Activated CD8-positive, alpha-beta memory T cell treated with anti-CD3 and anti-CD28 coated beads, Interleukin-2, amount 50 U/mL, for 4 hours (primary cell): ENCODE results near the gene KIAA1671.
A peak's percentile ranks its signal among the peaks of the same experiment; 100 is the strongest.

Source experiments
- DNase-seq: peaks from one replicate; pipeline ENCODE4 v3.0.0-alpha.2; 2020

Gene KIAA1671

DNA sequence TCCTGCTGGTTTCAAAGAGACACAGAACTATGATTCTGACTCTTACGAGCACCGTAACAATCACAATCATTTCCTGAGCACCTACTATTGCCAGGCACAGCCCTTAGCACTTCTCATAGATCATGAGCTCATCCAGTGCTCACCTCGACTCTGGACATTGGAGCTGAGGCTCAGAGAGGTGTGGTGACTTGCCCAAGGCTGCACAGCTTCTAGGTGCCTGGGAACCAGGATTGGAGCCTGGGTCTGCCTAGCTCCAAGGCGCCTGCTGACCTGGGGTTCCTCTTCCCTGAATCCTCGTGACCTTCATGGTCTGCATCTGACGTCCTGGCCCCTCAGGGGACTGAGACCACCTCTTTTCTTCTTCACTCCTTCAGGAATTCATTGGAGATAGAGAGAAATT lies 196.5 kb downstream of the KIAA1671 start:
- no peak for DNase-seq

DNA sequence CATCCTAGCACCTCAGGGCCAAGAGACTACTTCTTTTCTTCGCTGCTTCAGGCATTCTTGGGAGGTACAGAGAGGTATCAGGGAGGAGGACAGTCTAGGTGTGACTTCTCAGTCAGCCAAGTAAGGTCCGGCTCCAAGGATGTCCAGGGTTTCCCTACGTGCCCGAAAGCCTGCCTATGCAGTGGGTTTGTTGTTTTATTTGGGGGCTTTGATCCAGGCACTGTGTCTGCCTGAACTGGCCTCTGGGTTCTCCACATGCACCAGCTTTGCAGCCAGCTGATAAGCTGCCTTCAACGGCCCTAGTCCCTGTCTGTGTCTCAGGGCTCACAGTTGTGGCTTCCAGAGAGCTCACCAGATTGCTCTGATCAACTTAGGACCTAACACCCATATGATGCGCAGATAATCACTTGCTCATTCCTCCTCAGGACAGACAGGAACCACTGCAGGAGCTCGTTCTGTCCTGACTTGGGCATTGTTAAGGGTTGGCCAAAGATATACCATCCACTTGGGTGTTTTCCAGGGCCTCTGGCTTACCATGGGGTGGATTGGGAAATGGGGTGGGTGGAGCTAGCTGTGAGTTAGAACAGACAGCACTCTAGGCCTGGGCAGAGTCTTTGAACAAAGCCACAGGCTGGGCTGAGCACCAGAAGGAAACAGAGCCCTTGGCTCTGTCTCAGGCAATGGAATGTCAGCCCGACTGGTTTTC lies 201.6 kb downstream of the KIAA1671 start:
- no peak for DNase-seq

DNA sequence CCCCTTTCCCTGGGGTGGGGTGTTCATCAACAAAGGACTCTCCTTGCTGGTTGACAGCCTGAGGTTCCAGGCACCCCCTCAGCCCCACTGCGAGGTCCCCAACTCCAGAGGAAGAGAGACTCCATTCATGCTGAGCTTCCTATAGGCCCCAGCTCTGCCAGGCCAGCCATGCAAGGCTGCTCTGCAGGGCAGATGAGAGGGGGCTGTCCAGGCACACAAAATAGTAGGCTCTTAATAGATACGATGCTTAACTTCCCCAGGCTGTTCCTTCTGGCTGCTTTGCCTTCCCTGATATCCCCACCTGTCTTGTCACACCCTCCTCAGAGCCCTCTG lies 202.1 kb downstream of the KIAA1671 start:
- no peak for DNase-seq

DNA sequence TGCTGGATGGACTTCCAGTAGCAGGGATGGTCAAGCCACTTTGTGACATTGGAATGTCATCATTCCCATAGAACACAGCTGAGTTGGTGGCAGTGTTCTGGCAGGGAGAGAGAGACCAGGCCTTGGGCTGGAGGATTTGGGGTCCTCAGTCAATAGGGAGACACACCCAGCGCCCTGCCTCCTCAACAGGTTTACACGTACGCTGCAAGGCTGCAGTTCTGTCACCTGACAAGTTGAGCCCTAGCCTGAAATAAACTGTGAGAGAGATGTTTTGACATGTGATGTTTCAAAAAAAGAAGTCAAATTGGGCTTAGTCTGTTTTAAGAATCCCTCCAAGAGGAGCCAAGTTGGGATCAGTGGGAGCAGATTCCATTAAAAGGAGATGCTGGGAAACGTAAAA lies 204.2 kb downstream of the KIAA1671 start:
- no peak for DNase-seq

DNA sequence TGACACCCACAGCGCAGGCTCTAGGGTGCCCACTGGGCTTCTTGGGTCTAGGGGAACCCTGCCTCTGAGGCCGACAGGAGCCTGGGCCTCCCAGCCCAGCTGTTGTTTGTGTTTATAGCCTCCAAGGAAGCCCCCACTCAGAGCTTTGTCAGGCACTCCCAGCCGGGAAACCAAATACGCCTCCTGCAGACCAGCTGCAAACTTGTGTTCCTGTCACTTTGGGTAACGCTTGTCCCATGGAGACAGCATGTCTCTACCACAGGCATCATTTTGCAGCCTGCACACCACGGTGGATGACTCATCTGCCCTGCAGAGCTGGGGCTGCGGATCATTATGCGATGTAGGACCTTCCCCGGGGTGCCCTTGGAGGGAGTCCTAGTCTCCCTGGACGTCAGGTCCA lies 206.5 kb downstream of the KIAA1671 start:
- DNase-seq, result no peak

DNA sequence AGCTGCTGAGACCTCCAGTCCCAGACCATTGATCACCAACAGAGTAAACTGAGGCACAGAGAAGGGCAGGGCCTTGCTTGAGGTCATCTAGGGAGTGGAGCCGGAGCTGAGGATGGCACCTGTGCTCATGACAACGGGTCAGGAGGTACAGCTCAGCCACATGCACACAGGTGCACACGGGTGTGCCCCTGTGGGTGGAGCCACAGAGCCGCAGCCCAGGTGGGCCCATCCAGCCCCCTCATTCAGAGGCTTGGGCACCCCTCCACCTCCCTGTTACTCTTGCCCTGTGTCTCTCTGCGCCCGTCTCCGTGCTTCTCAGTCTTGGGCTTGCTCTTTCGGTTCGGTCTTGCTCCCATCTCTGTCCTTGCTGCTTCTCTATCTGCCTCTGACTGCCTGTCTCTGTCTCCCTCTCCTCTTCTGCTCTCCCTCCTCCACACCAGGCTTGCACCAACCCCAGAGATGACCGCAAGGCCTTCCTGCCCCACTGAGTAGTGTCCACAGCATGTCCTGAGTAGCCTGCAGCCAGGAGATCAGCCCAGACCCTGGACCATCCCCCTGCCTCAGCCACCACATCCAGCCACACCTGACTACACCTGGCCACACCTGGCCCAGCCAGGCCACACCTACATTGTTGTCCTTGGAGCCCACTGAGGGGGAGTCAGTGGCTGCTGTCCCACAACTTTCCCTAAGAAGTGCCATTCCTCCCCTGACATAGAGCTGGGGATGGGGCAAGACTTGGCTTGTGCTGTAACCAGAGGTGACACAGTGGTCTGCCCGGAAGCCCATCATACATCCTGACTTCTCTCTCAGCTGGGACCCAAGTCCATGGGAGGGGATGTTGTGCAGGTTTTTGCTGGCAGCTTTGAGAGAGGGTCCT lies 207.8 kb downstream of the KIAA1671 start:
- no peak for DNase-seq

DNA sequence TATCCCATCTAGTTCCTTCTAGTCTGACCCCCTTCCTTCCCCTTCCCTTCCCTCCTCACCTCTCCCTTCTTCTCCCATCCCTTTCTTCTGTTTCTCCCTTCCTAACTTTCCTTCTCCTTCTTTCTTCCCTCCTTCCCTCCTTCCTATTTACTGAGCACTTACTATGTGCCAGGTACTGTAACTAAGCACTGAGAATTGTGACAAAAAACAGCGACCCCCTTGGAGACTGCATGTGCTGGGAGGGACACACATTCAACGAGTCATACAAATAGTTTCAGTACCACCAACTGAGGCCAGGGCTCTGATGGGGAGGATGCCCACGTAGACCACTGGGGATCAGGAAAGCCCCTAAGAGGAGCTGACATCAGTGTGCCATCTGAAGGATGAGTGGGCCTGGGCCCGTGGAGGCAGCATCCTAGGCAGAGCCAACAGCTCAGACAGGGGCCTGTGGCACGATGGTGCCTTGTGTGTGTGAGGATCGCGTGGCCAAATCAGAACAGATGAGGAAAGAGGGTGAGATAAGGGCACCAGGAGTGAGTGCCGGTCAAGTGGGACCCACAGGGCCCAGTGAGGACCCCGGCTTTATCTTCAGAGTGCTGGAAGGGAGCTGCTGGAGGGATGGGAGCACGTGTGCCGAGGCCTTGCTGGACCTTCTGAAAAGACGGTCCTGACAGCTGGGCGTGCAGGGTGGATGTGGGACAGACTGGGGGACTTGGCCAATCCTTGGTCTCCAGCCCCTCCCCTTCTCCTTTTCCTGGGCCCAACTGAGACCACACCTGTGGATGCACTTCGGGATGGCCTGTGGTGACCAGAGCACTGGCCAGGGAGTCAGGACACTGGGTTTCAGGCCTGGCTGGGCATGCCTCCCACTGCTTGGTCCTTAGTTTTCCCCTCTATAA lies 208.8 kb downstream of the KIAA1671 start:
- no peak for DNase-seq

DNA sequence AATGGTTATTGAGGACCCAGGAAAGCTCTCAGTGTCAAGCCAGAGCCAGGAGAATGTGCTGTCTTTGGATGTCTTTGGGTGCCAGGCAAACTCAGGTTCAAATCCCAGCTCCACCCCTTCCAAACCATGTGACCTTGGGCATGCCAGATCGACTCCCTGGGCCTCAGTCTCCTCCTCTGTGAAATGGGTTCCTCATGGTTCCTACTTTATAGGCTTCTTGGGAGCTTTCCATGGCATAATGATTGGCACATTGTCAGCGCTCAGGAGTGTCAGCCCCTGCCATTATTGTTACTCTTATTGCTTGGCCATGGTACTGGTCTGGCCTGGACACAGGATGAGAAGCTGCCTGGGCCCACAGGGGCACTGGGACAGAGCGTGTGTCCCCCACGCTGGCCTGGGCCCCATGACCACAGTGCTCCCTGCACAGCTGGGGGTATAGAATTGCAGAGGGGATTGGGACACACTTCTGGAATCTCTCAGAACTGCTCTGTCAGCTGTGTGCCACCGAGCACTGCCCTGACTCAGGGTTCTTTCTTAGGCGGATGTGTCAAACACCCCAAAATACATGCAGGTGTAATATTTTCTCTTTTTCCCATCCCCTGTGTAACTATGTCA lies 209.5 kb downstream of the KIAA1671 start:
- no peak for DNase-seq

DNA sequence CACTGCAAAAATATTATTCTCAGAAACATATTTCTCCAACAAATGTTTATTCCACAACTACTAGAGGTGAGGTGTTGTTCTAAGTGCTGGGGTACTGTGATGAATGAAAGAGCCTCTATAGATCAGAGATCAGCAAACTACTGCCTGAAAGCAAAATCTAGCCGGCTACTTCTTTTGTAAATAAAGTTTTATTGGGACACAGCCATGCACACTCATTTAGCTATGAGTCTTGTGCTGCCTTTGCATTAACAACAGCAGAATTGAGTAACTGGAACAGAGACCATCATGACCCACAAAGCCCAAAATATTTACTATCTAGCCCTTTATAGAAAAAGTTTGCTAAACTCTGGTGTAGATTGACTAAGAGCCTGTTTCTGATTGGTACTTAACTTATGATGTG lies 210.0 kb downstream of the KIAA1671 start:
- DNase-seq, result no peak

DNA sequence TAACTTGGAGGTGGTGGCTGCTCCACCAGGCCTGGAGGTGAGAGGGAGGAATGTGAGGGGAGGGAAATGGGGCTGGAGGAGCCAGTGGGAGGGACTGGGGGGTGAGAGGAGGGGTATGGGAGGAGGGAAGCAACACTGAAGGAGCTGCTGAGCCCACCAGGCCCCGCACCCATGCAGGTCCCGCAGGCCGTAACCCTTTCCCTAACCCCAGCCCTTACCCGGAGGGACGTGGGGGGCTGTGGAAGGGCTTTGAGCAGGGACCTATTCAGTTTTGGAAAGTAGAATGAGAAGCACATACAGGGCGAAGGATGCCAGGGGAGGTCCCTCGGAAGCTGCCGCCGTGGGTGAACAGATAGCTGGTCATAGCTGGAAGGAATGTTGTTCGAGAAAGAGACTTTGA lies 213.3 kb downstream of the KIAA1671 start:
- no peak for DNase-seq

DNA sequence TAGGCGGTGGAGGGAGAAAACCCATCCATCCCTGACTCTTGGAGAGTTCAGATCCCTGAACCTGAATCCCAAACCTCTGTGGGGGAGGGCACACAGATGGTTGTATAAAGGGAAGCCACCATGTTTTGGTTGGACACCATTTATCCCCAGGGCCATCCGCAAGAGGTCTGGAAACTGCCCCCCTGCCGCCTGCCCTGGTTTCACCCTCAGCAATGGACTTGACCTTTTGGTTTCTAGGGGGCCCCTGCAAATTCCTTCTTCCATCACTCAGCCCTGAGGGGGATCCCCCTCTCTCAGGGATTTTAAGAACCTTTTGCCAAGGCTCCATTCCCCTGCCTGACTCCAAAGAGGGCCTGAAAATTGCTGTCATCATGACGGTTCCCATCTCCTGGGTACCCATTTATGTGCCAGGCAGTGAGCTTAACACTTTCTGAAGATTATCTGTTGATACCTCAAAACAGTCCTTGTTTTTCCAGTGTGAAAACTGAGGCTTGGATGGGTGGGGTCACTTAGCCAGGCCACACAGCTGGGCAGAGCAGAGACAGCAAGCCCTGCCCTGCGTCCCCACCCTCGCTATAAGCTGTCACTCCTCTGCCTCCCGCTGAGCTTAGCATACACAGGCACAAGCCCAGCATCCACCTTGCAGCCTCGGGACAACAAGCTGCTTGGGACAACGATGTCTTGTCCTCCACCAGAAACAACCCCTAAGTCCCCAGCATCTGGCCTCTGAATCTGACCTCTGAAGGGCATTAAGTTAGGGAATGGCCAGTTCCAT lies 213.9 kb downstream of the KIAA1671 start:
- DNase-seq, result no peak

DNA sequence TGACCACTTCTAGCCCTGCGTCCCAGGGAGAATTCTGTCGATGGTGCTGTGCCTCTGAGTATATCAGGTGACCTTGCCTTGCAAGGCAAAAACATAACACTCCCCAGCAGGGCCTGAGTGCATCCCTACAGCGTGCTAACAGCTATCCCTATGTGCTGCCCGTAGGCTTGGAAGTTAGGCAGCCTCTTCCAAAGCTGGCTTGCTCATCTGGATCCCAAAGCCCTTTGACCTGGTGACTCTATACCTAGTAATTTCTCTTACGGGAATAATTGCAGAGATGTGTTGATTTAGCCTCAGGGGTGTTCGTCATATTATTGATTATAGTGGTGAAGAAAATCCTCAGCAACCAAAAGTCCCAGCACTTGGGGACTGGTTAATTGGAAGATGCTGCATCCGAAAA lies 214.6 kb downstream of the KIAA1671 start:
- no peak for DNase-seq

DNA sequence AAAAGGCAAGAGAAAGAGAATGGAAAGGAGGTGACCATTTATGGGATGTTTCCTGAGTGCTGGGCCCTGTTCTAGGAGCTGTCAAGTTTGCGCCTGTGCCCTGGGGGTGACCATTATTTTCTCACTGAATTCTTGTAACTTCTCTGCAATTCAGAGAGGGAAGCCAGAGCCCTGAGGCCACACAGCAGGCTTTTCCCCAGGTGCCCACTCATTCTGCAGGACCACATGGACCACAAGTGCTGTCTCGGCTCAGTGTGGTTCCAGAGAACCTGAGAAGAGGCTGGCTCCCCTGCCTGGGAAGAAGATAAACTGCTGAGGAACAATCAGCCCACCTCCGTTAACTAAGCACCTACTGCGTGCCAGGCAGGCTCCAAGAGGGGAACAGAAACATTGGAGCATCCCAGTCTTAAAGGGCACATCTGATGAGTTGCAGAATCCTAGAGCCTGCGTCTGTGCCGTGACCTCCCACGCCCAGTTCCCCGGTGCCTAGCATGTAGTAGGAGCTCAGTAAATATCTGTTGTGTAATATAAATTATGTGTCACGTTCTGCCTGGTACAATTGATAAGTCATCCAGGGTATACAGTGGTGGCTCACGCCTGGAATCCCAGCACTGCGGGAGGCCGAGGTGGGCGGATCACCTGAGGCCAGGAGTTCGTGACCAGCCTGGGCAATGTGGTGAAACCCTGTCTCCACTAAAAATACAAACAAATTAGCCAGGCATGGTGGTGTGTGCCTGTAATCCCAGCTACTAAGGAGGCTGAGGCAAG lies 215.5 kb downstream of the KIAA1671 start:
- DNase-seq, result no peak

DNA sequence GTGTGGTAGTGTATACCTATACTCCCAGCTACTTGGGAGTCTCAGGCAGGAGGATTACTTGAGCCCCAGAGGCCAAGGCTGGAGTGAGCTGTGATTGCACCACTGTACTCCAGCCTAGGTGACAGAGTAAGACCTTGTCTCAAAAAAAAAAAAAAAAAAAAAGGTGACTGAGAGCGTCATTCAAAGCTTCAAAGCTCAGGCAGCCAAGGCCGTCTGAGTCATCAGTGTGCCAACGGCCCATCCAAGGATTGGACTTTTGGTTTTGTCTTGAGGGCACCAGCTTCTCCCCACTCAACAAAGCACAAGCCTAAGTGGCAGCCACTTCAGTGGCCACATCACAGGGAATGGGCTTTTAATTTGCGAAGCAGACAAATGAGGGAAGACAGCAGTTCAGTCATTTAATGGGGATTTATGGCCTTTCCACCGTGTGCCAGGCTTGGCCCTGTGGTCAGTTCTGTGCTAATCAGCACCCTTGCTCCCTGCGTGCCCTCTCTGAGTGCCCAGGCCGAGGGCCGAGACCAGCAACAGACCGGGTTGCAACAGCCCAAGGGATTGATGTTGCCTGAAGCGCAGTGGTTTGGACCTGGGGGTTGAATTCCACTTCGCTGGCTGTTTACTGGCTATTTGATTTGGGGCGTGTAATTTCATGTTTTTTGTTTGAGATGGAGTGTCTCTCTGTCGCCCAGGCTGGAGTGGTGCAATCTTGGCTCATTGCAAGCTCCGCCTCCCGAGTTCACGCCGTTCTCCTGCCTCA lies 216.9 kb downstream of the KIAA1671 start:
- DNase-seq, result no peak

DNA sequence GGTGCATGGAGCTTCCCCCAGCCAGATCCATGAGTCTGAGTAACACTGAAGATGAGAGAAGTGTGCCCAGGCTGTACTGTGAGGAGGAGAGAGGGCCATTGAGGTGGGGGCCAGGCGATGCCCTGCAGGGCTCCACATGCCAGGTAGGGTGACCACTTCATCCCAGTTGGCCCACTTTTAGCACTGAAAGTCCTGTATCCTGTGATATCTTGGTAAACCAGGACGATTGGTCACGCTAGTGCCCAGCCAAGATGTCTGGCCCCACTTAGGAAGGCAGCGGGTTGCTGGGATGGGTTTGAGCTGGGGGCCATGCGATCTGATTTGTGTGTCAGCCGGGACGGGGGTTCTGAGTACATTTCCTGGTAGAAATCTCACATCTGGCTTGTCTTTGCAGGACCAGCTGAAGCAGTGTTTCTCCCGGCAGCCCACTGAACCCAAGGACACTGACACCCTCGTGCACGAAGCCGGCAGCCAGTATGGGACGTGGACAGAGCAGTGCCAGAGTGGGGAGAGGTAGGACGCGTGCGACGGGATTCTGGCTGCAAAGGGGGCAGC lies 218.0 kb downstream of the KIAA1671 start:
- no peak for DNase-seq

DNA sequence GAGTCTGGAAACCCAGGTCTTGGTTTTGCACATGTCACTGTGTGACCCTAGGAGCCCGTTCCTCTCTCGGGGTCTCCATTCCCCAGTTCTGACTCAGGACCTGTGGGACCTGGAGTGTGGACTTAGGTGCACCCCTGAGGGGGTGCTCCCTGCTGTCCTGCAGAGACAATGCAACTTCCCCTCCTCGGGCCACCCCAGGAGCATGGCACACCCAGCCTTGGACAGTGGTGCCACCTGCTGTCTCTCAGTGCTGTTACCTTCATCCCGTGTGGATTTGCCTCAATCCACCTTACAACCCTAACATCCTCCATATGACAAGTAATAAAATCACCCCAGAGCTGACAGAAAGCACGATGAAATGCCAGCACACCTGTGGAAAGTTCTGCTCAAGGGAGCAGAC lies 219.6 kb downstream of the KIAA1671 start:
- peak; percentile 35 for DNase-seq

DNA sequence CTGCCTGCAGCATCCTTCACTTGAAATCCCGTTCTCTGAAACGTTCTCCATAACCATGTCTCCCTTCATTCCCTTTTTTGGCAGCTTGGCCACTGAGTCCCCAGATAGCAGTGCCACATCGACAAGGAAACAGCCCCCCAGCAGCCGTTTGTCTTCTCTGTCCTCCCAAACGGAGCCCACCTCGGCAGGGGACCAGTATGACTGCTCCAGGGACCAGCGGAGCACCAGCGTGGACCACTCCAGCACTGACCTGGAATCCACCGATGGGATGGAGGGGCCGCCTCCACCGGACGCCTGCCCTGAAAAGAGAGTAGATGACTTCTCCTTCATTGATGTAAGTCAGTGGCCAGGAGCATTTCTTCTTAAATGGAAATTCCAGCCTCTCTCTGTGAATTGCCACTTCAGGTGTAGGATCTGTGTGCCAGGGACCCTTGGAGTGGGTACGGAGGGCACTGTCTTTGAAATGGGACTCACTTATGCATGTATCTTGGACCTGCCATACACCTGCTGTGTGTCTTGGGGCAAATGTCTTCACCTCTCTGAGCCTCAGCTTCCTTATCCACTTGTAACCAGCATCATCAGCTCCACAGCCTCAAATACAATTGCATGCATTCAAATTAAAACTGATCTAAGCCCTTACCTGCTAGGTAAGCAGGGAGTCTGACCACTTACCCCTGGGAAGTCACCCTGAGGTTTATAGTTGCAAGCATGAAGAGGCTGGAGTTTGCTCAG lies 221.8 kb downstream of the KIAA1671 start:
- no peak for DNase-seq

DNA sequence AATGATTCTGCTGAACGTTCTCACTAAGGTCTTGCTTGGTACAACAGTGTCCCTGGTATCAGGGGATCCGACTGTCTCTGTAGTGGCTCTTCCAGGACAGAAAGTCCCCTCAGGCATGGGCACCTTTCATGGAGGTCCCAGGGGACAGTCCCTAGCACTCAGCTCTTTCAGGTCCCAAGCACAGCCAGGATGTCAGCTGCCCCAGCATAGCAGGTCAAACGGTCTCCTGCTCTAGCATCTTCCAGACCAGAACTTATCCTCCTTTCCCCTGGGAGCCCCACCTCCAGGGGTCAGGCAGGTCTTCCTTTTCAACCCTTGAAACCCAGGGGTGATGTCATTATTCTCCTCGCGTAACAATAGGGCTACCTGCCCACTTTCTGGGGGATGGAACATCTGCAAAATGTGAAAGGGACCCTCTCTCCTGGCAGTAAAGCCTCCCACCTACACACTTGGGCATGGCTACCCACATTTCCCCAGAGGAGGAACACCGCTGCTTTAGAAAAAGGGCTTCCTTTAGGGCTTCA lies 222.4 kb downstream of the KIAA1671 start:
- DNase-seq, result no peak

DNA sequence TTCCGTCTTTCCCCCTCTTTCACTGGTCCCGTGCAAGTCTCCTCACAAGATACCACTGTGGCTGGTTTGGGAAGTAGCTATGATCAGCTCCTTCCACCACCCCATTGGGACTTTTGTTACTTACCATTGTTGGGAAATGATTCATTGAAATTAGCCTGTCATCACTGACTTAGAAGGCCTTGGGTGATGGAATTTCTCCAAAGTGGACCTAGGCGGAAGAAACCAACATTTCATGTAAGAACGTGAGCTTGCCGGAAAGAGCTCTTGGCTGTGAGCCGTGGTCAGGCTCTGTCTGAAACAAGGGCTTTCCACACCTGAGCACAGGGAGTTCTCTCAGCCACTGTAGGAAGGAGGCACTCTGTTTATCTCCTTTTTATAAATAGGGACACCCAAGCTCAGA lies 223.7 kb downstream of the KIAA1671 start:
- no peak for DNase-seq
